ENCODE results near the gene ARHGEF17. TPM values are rescaled to one million over a fixed set of nuclear protein-coding genes. Genes with fewer than 3 reads are reported as not detected.

ARHGEF17 gene
- total and polyA plus RNA-seq, 4 donors: 2.6 to 12.6 (median 5.7) TPM

DNA sequence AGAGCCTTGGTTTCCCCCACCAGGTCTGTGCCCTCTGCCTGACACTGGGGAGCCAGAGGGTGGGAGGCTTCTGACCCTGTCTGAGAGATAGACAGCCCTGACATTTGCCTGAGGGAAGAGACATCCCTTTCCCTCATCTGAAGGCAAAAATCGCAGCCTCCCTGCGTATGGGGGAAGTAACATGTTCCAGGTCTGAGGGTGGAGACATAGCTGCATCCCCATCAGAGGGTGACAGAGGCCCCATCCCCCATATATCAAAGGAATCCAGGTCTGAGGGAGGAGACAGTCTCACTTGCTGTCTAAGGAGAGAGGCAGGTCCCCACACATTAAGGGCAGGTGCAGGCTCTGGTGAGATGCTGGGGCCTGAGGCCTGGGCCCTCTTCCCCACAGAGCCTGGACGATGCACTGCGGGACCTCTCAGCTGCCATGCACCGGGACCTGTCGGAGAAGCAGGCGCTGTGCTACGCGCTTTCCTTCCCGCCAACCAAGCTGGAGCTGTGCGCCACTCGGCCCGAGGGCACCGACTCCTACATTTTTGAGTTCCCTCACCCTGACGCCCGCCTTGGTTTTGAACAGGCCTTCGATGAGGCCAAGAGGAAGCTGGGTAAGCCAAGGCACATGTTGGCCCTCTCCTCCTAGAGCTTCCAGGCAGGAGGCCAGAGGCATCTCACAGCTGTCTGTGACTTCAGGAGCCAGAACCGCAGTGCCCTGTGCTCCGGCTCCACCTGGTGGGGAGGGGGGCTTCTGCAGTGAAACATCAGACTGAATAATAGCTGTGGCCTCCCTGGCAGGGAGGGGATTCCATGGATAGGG lies 52.1 kb downstream of the ARHGEF17 start:
- H3K36me3 ChIP-seq (ENCODE audit: control insufficient read depth in 4 of 4, insufficient read depth in 3 of 4, low read depth in 1 of 4, low read length in 3 of 4): no peaks in the 10 kb centered on the region
- no peaks in the 10 kb centered on the region for H3K4me1 ChIP-seq (ENCODE audit: control insufficient read depth in 4 of 4, insufficient read depth in 4 of 4, low read length in 3 of 4)
- no peak for DNase-seq (ENCODE audit: low spot score)
- 92% methylated on average over 19 of the region's 19 CpGs for WGBS
- TF ChIP-seq HNF4G (IDR thresholded peaks at IDR 0.05): no peak
- TF ChIP-seq, protein P1, sequence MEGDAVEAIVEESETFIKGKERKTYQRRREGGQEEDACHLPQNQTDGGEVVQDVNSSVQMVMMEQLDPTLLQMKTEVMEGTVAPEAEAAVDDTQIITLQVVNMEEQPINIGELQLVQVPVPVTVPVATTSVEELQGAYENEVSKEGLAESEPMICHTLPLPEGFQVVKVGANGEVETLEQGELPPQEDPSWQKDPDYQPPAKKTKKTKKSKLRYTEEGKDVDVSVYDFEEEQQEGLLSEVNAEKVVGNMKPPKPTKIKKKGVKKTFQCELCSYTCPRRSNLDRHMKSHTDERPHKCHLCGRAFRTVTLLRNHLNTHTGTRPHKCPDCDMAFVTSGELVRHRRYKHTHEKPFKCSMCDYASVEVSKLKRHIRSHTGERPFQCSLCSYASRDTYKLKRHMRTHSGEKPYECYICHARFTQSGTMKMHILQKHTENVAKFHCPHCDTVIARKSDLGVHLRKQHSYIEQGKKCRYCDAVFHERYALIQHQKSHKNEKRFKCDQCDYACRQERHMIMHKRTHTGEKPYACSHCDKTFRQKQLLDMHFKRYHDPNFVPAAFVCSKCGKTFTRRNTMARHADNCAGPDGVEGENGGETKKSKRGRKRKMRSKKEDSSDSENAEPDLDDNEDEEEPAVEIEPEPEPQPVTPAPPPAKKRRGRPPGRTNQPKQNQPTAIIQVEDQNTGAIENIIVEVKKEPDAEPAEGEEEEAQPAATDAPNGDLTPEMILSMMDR (IDR thresholded peaks at IDR 0.05; ENCODE audit: low read depth, low read length, missing input control): peak; percentile 21
- TF ChIP-seq, protein P2, sequence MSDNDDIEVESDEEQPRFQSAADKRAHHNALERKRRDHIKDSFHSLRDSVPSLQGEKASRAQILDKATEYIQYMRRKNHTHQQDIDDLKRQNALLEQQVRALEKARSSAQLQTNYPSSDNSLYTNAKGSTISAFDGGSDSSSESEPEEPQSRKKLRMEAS (IDR thresholded peaks at IDR 0.05): no peak
- peak in 1 of 2 donors; percentile 52 for TF ChIP-seq RAD21 (IDR thresholded peaks at IDR 0.05)
- H3K4me3 ChIP-seq (ENCODE audit: low read depth in 1 of 3, low read length in 3 of 3): no peak overlapping the region
- H3K9me3 ChIP-seq (ENCODE audit: control insufficient read depth in 4 of 4, low read length in 3 of 4): no peaks in the 10 kb centered on the region
- H3K9ac ChIP-seq (ENCODE audit: low read depth in 1 of 2, low read length in 2 of 2): no peak overlapping the region
- no peak overlapping the region for H3K27ac ChIP-seq (ENCODE audit: low read depth in 1 of 2, low read length in 2 of 2)
- H3K27me3 ChIP-seq (ENCODE audit: control insufficient read depth in 4 of 4, insufficient read depth in 4 of 4, low read length in 3 of 4): no peaks in the 10 kb centered on the region

GRCh38 chr11:73360743-73361369 lies 52.8 kb downstream of the ARHGEF17 start:
- Histone ChIP-seq H3K4me3 (ENCODE audit: low read depth in 1 of 3, low read length in 3 of 3) (no peak overlapping the region), H3K27me3 (ENCODE audit: control insufficient read depth in 4 of 4, insufficient read depth in 4 of 4, low read length in 3 of 4) (no peaks in the 10 kb centered on the region), H3K9ac (ENCODE audit: low read depth in 1 of 2, low read length in 2 of 2) (no peak overlapping the region), H3K4me1 (ENCODE audit: control insufficient read depth in 4 of 4, insufficient read depth in 4 of 4, low read length in 3 of 4) (no peaks in the 10 kb centered on the region), H3K9me3 (ENCODE audit: control insufficient read depth in 4 of 4, low read length in 3 of 4) (no peaks in the 10 kb centered on the region), H3K27ac (ENCODE audit: low read depth in 1 of 2, low read length in 2 of 2) (no peak overlapping the region), H3K36me3 (ENCODE audit: control insufficient read depth in 4 of 4, insufficient read depth in 3 of 4, low read depth in 1 of 4, low read length in 3 of 4) (no peaks in the 10 kb centered on the region)
- TF ChIP-seq FOXA1 (IDR thresholded peaks at IDR 0.05) (no peak), ZBTB33 (IDR thresholded peaks at IDR 0.05) (no peak)
- DNase-seq (ENCODE audit: low spot score): no peak
- 92% methylated on average over 8 of the region's 8 CpGs for WGBS

DNA sequence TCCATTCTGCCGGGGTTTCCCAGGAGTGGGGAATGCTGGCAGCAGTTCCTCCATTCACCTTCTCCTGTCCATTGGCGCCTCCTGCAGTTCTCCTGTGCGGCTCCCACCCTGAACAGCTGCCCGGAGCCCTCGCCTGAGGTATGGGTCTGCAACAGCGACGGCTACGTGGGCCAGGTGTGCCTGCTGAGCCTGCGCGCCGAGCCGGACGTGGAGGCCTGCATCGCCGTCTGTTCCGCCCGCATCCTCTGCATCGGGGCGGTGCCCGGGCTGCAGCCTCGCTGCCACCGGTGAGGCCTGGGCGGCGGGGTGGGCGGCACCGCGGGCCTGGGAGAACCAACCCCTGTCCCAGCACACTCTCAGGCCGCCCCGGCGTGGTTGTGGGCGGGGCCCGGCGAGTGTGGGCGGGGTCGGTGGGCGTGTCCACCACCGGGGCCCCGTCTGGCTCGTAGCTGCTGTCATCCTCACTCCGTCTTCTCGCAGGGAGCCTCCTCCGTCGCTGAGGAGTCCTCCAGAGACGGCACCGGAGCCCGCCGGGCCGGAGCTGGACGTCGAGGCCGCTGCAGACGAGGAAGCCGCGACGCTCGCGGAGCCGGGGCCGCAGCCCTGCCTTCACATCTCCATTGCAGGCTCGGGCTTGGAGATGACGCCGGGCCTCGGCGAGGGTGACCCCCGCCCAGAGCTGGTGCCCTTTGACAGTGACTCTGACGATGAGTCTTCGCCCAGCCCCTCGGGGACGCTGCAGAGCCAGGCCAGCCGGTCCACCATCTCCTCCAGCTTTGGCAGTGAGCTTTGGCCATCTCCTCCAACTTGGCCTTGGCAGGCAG lies 54.1 kb downstream of the ARHGEF17 start:
- 85% methylated on average over 70 of the region's 70 CpGs for WGBS
- Histone ChIP-seq H3K4me3 (ENCODE audit: low read depth in 1 of 3, low read length in 3 of 3) (no peak overlapping the region), H3K27me3 (ENCODE audit: control insufficient read depth in 4 of 4, insufficient read depth in 4 of 4, low read length in 3 of 4) (no peaks in the 10 kb centered on the region), H3K4me1 (ENCODE audit: control insufficient read depth in 4 of 4, insufficient read depth in 4 of 4, low read length in 3 of 4) (no peaks in the 10 kb centered on the region), H3K9me3 (ENCODE audit: control insufficient read depth in 4 of 4, low read length in 3 of 4) (no peaks in the 10 kb centered on the region), H3K9ac (ENCODE audit: low read depth in 1 of 2, low read length in 2 of 2) (no peak overlapping the region), H3K27ac (ENCODE audit: low read depth in 1 of 2, low read length in 2 of 2) (no peak overlapping the region), H3K36me3 (ENCODE audit: control insufficient read depth in 4 of 4, insufficient read depth in 3 of 4, low read depth in 1 of 4, low read length in 3 of 4) (no peaks in the 10 kb centered on the region)
- DNase-seq (ENCODE audit: low spot score): no peak
- TF ChIP-seq, protein P3, sequence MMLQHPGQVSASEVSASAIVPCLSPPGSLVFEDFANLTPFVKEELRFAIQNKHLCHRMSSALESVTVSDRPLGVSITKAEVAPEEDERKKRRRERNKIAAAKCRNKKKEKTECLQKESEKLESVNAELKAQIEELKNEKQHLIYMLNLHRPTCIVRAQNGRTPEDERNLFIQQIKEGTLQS (IDR thresholded peaks at IDR 0.05): no peak
- TF ChIP-seq HNF4A (conservative IDR thresholded peaks at IDR 0.05): no peak
- TF ChIP-seq, protein P4, sequence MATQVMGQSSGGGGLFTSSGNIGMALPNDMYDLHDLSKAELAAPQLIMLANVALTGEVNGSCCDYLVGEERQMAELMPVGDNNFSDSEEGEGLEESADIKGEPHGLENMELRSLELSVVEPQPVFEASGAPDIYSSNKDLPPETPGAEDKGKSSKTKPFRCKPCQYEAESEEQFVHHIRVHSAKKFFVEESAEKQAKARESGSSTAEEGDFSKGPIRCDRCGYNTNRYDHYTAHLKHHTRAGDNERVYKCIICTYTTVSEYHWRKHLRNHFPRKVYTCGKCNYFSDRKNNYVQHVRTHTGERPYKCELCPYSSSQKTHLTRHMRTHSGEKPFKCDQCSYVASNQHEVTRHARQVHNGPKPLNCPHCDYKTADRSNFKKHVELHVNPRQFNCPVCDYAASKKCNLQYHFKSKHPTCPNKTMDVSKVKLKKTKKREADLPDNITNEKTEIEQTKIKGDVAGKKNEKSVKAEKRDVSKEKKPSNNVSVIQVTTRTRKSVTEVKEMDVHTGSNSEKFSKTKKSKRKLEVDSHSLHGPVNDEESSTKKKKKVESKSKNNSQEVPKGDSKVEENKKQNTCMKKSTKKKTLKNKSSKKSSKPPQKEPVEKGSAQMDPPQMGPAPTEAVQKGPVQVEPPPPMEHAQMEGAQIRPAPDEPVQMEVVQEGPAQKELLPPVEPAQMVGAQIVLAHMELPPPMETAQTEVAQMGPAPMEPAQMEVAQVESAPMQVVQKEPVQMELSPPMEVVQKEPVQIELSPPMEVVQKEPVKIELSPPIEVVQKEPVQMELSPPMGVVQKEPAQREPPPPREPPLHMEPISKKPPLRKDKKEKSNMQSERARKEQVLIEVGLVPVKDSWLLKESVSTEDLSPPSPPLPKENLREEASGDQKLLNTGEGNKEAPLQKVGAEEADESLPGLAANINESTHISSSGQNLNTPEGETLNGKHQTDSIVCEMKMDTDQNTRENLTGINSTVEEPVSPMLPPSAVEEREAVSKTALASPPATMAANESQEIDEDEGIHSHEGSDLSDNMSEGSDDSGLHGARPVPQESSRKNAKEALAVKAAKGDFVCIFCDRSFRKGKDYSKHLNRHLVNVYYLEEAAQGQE (IDR thresholded peaks at IDR 0.05): no peak
- TF ChIP-seq ZBTB33 (IDR thresholded peaks at IDR 0.05): no peak
- TF ChIP-seq, protein P2 (IDR thresholded peaks at IDR 0.05): no peak
- no peak for TF ChIP-seq FOXA1 (IDR thresholded peaks at IDR 0.05)
- no peak for TF ChIP-seq RAD21 (IDR thresholded peaks at IDR 0.05)
- TF ChIP-seq EGR1 (IDR thresholded peaks at IDR 0.05; ENCODE audit: low read depth in 2 of 2): no peak
- no peak for TF ChIP-seq SP1 (IDR thresholded peaks at IDR 0.05)
- no peak for TF ChIP-seq HNF4G (IDR thresholded peaks at IDR 0.05)

Measured in liver (tissue), 9 donors.